ENCODE measurements around the gene ARIH2. TPM values are rescaled to one million over a fixed set of nuclear protein-coding genes. Genes with fewer than 3 reads are reported as not detected.
A peak's percentile ranks its signal among the peaks of the same experiment; 100 is the strongest.

The ARIH2 gene
- total and polyA plus RNA-seq, 9 of the 15 experiments (the other 6 are each of a cell fraction or from before 2014, with no cell fraction given) = 27.0 to 120 (median 108) TPM

DNA sequence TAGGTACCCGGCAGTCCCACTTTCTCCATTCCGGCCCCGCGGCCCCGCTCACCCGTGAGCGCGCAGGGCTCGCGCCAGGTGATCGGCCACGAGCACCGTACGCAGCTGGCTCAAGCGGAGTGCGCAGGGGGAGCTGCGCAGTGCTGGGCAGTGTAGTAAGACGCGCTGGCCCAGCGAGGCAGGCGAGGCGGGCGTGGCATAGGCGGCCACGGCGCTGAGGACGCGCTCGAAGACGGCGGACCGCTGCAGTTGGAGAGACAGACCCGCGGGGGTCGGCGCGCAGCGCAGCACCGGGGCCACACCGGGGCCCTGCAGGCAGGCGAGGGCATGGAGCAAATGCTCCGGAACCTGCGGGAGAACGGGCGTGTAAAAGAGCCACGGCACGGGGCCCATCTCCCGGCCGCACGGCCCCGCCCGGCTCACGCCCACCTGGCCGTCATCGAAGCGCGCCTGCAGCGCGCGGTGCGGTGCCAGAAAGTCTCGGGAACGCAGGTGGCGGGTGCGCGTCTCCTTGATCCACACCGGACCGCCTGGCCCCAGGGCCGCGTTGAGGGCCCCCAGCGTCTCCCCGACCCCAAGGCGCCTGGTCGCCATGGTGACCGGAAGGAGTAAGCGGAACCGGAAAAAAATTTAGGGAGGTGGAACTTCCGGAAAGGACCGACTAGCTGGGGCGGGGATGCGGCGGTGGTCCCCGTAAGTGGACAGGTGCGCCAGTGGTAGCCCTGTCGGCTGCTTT is 99.5 kb downstream of the ARIH2 start, which contains the start of gene DALRD3 (continued):
- TF ChIP-seq, protein P1, sequence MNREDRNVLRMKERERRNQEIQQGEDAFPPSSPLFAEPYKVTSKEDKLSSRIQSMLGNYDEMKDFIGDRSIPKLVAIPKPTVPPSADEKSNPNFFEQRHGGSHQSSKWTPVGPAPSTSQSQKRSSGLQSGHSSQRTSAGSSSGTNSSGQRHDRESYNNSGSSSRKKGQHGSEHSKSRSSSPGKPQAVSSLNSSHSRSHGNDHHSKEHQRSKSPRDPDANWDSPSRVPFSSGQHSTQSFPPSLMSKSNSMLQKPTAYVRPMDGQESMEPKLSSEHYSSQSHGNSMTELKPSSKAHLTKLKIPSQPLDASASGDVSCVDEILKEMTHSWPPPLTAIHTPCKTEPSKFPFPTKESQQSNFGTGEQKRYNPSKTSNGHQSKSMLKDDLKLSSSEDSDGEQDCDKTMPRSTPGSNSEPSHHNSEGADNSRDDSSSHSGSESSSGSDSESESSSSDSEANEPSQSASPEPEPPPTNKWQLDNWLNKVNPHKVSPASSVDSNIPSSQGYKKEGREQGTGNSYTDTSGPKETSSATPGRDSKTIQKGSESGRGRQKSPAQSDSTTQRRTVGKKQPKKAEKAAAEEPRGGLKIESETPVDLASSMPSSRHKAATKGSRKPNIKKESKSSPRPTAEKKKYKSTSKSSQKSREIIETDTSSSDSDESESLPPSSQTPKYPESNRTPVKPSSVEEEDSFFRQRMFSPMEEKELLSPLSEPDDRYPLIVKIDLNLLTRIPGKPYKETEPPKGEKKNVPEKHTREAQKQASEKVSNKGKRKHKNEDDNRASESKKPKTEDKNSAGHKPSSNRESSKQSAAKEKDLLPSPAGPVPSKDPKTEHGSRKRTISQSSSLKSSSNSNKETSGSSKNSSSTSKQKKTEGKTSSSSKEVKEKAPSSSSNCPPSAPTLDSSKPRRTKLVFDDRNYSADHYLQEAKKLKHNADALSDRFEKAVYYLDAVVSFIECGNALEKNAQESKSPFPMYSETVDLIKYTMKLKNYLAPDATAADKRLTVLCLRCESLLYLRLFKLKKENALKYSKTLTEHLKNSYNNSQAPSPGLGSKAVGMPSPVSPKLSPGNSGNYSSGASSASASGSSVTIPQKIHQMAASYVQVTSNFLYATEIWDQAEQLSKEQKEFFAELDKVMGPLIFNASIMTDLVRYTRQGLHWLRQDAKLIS (CRISPR knock-in tag; IDR thresholded peaks at IDR 0.05) = no peak
- TF ChIP-seq DLX4 (CRISPR knock-in tag; IDR thresholded peaks at IDR 0.05) = no peak
- TF ChIP-seq, protein P2, sequence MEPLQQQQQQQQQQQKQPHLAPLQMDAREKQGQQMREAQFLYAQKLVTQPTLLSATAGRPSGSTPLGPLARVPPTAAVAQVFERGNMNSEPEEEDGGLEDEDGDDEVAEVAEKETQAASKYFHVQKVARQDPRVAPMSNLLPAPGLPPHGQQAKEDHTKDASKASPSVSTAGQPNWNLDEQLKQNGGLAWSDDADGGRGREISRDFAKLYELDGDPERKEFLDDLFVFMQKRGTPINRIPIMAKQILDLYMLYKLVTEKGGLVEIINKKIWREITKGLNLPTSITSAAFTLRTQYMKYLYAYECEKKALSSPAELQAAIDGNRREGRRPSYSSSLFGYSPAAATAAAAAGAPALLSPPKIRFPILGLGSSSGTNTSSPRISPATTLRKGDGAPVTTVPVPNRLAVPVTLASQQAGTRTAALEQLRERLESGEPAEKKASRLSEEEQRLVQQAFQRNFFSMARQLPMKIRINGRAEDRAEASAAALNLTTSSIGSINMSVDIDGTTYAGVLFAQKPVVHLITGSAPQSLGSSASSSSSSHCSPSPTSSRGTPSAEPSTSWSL (CRISPR knock-in tag; IDR thresholded peaks at IDR 0.05; ENCODE audit: borderline replicate concordance) = no peak
- TF ChIP-seq MCM2 (IDR thresholded peaks at IDR 0.05; ENCODE audit: low read depth) = no peak
- 0 out of 2 replicates have a peak, but pooled peaks have one; percentile 50 for TF ChIP-seq NR3C1 (CRISPR knock-in tag; IDR thresholded peaks at IDR 0.05)
- TF ChIP-seq IRF1 (CRISPR knock-in tag; IDR thresholded peaks at IDR 0.05; ENCODE audit: borderline replicate concordance) = no peak
- no peak for TF ChIP-seq ZNF740 (CRISPR knock-in tag; IDR thresholded peaks at IDR 0.05)
- TF ChIP-seq ZNF740 (tag; IDR thresholded peaks at IDR 0.05) = no peak
- no peak for TF ChIP-seq ZNF175 (CRISPR knock-in tag; IDR thresholded peaks at IDR 0.05; ENCODE audit: low read depth)
- TF ChIP-seq SRSF1 (IDR thresholded peaks at IDR 0.05; ENCODE audit: low read depth, low read length) = no peak
- no peak for TF ChIP-seq NCOR1 (IDR thresholded peaks at IDR 0.05)
- TF ChIP-seq, protein P3, sequence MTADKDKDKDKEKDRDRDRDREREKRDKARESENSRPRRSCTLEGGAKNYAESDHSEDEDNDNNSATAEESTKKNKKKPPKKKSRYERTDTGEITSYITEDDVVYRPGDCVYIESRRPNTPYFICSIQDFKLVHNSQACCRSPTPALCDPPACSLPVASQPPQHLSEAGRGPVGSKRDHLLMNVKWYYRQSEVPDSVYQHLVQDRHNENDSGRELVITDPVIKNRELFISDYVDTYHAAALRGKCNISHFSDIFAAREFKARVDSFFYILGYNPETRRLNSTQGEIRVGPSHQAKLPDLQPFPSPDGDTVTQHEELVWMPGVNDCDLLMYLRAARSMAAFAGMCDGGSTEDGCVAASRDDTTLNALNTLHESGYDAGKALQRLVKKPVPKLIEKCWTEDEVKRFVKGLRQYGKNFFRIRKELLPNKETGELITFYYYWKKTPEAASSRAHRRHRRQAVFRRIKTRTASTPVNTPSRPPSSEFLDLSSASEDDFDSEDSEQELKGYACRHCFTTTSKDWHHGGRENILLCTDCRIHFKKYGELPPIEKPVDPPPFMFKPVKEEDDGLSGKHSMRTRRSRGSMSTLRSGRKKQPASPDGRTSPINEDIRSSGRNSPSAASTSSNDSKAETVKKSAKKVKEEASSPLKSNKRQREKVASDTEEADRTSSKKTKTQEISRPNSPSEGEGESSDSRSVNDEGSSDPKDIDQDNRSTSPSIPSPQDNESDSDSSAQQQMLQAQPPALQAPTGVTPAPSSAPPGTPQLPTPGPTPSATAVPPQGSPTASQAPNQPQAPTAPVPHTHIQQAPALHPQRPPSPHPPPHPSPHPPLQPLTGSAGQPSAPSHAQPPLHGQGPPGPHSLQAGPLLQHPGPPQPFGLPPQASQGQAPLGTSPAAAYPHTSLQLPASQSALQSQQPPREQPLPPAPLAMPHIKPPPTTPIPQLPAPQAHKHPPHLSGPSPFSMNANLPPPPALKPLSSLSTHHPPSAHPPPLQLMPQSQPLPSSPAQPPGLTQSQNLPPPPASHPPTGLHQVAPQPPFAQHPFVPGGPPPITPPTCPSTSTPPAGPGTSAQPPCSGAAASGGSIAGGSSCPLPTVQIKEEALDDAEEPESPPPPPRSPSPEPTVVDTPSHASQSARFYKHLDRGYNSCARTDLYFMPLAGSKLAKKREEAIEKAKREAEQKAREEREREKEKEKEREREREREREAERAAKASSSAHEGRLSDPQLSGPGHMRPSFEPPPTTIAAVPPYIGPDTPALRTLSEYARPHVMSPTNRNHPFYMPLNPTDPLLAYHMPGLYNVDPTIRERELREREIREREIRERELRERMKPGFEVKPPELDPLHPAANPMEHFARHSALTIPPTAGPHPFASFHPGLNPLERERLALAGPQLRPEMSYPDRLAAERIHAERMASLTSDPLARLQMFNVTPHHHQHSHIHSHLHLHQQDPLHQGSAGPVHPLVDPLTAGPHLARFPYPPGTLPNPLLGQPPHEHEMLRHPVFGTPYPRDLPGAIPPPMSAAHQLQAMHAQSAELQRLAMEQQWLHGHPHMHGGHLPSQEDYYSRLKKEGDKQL (CRISPR knock-in tag; IDR thresholded peaks at IDR 0.05; ENCODE audit: borderline replicate concordance) = no peak
- TF ChIP-seq EP400 (IDR thresholded peaks at IDR 0.05) = peak; percentile 57; the same call in 1 of the 2 replicates
